Measurements from ENCODE around the gene NAA25. TPM values are rescaled to one million over a fixed set of nuclear protein-coding genes. Genes with fewer than 3 reads are reported as not detected.

The NAA25 gene
- total RNA-seq, result 10 to 100 TPM; 17.6 to 32.0 TPM

DNA sequence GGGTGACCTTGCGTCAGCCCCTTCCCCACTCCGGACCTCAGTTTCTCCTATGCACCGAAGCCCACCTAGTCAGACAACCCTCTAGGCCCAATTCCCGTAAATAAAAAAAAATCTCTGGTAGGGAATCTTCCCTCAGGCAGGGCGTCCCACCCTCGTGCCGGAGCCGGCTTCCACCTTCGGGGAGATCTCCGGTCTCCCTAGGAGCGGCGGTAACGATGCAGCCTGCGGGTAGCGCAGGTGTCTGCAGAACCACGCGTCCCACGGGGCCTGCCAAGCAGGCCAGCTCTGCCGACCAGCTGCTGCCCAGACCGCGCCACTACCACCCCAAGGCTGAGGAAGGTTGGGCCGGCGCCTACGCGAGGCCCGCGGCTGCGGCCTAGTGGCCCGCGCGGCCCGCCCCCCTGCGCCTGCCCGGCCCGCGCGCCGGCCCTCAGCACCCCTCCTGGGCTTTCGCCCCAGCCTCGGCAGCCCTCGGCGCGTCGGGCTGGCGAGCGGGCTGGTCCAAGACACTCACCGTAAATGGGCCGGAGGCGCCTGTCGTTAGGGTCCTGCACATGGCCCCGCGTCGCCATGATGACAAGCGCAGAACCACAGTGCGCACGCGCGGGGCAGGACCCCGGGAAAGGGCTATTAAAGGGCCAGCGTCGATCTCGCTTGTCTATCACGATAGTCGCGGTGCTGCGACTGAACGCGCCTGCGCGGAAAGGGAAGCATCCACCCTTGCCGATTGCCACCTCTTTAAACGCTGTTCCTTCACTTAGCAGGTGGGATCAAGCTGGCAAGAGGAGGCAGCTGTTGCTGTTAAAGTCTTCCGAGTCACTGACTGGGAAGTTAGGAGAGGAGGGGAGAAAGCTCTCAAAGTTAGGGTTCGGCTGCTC lies at the start of gene NAA25:
NAA25 (minus strand) TSS at position 582 of the 878 bp plus-strand sequence; CDS start at position 572, 10 bp downstream.

DNA sequence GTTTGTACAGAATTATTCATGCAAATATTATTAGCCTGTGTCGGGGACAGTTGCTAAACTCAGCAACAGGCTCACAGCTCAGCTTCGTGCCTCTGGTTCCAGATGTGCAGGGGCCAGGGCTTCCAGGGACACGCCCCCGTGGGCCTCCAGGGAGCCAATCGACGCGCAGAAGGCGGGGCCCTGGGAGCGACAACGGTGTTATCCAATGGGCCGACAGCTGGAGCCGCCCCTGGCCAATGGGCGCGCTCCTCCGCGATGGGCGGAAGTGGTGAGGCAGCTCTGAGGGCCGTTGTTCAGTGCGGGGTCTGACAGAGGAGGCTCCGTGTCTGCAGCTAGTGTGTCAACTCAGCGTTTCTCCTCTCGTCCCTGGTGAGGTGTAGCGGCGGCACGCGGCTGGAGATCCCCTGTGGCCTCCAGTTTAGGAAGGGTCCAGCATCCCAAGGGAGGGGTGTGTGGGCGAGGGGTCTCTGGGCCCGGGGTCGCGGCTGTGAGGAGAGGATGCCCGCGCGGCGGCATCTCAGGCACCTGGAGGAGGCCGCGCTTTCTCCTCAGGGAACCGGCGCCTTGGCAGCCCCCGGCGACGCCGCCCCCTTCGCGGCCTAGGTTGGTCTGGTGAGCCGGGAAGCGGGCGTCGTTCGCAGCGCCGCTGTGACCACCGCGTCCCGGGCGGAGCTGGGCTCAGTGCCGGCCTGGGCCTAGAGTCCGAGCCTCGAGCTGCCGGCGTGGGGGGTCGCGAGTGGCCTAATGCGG lies 16.8 kb upstream of the NAA25 start, which contains the start of gene TRAFD1:
TRAFD1 (plus strand) TSS at position 311 of the 750 bp plus-strand sequence. CDS start 4,963 bp downstream, outside the sequence.

DNA sequence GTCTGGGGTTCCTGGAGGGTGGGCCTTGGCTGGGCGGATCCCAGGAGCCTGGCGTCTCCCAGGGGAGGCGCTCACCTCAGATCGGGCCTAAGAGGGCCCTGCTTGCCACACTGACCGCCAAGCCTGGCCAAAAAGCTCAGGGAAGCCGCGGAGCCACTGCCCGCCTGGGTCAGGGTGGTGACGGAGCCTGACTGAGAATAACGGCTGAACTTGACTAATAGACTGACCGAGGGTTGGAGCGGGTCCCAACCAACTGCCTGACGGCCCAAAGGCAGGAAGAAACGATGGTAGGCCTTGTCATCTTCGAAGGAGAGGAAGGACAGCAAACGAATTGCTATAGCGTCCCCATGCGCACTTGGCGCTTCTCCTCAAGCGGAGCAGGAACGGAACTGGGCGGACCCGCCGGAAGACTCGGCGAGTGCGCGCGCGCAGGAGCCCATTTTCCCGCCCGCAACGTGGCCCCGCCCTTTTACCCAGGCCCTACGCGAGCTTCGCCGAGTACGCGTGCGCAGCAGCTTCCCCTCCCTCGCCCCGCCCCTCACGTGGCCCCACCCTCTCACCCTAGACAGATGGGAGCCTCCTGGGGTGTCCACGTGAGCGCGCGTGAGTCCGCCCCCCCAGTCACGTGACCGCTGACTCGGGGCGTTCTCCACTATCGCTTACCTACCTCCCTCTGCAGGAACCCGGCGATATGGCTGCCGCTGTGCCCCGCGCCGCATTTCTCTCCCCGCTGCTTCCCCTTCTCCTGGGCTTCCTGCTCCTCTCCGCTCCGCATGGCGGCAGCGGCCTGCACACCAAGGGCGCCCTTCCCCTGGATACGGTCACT lies 95.6 kb downstream of the NAA25 start, which contains the start of the genes ERP29 and TMEM116:
ERP29 (plus strand) TSS at position 652 of the 826 bp plus-strand sequence; CDS start at position 692, 40 bp downstream.
TMEM116 (minus strand) TSS at position 391 of the 826 bp plus-strand sequence. CDS start 7,895 bp downstream, outside the sequence.

Small RNA genes within 50 kb of the gene (small RNA-seq; reads per million reads assigned to genes)
- gene AC004024.1 (0 reads per million in 2 donors), gene MIR3657 (0 reads per million in 2 donors), gene RF00019 (0 reads per million in 2 donors)

Other genes with a start within 250 kb of the NAA25 start
- 1 to 10 TPM; 6.9 to 8.0 TPM for gene TMEM116, start 95.6 kb downstream of the NAA25 start, total RNA-seq
- gene ERP29, start 95.4 kb downstream of the NAA25 start, total RNA-seq, result 10 to 100 TPM; 43.7 to 48.3 TPM
- gene TRAFD1, start 16.8 kb upstream of the NAA25 start, total RNA-seq, result 10 to 100 TPM; 35.6 to 37.9 TPM